DOHH2 (cell line): Measurements from ENCODE around the gene AFMID.

ENCODE experiments used
- CTCF ChIP-seq: fragments of 200-600 bp; sonication (generic); IDR thresholded peaks from one replicate; pipeline ENCODE4 v1.5.1; 2014; ENCODE audit warnings: antibody characterized with exemption, mild to moderate bottlenecking, low read depth, low read length; ENCODE audit not compliant: poor library complexity, severe bottlenecking
- EZH2phosphoT487 ChIP-seq: fragments of 200-600 bp; sonication (generic); IDR thresholded peaks from 2 replicates; pipeline ENCODE4 v1.6.1; 2017; ENCODE audit warnings: borderline replicate concordance, mild to moderate bottlenecking, antibody characterized with exemption, low read length, moderate library complexity, mixed read lengths

- TF ChIP-seq CTCF, result no peak
- TF ChIP-seq EZH2phosphoT487, result no peak
Observed at GRCh38 chr17:78163881-78164747, 23.0 kb upstream of the AFMID start.
